ENCODE measurements around the gene PPP2R5C.

- TF ChIP-seq BRCA1 (IDR thresholded peaks at IDR 0.05; ENCODE audit: low read depth, low read length) = no peak
- no peak for TF ChIP-seq GABPA (IDR thresholded peaks at IDR 0.05; ENCODE audit: borderline replicate concordance, insufficient read depth, low read length)
- TF ChIP-seq CTCF (IDR thresholded peaks at IDR 0.05; ENCODE audit: control extremely low read depth in 1 of 3, insufficient read depth in 1 of 3, low read depth in 1 of 3, low read length in 3 of 3) = no peak
- TF ChIP-seq POLR2A (IDR thresholded peaks at IDR 0.05; ENCODE audit: control extremely low read depth in 1 of 2, low read depth in 2 of 2, low read length in 2 of 2) = no peak
- no peak for TF ChIP-seq RAD21 (IDR thresholded peaks at IDR 0.05 in 1 of 2, conservative IDR thresholded peaks at IDR 0.05 in 1 of 2; ENCODE audit: low read depth in 2 of 2, low read length in 2 of 2)
- no peak for TF ChIP-seq SRF (IDR thresholded peaks at IDR 0.05; ENCODE audit: low read depth, low read length)
- no peak for TF ChIP-seq NANOG (IDR thresholded peaks at IDR 0.05; ENCODE audit: insufficient read depth, low read depth, low read length, poor library complexity, severe bottlenecking)
- TF ChIP-seq SIX5 (IDR thresholded peaks at IDR 0.05; ENCODE audit: low read depth, low read length) = no peak
Observed at GRCh38 chr14:101922866-101923265, 161.4 kb downstream of the PPP2R5C start.
